Endothelial cell of hepatic sinusoid (primary cell): Measurements from ENCODE around the gene MICALL2.

Source experiments
- in situ Hi-C: cut with HindIII; loops from 2 replicates; pipeline ENCODE4 v1.10.0; 2017; ENCODE audit warnings: low sequenced_read_pairs

Gene MICALL2

GRCh38 chr7:1493571-1493970 lies 34.3 kb upstream of the MICALL2 start:
- in situ Hi-C loops: no loop called here

- in situ Hi-C loops: no loop called here
These were observed 33.9 kb upstream of the MICALL2 start for GRCh38 chr7:1493129-1493528.

- in situ Hi-C loops: no loop called here
These were observed 33.4 kb upstream of the MICALL2 start for GRCh38 chr7:1492640-1493039.

GRCh38 chr7:1492221-1492620 lies 33.0 kb upstream of the MICALL2 start:
- in situ Hi-C loops: no loop called here

- in situ Hi-C loops: no loop called here
These were observed 31.6 kb upstream of the MICALL2 start for GRCh38 chr7:1490837-1491236.

- in situ Hi-C loops: no loop called here
These were observed 30.1 kb upstream of the MICALL2 start for GRCh38 chr7:1489336-1489735.

GRCh38 chr7:1488016-1488415 lies 28.7 kb upstream of the MICALL2 start:
- in situ Hi-C loops: no loop called here

- in situ Hi-C loops: no loop called here
These were observed 28.2 kb upstream of the MICALL2 start for GRCh38 chr7:1487466-1487865.

- in situ Hi-C loops: no loop called here
These were observed 27.3 kb upstream of the MICALL2 start for GRCh38 chr7:1486571-1486970.

- in situ Hi-C loops: no loop called here
These were observed 25.9 kb upstream of the MICALL2 start for GRCh38 chr7:1485156-1485555.

GRCh38 chr7:1484569-1484968 lies 25.3 kb upstream of the MICALL2 start:
- in situ Hi-C loops: no loop called here

- in situ Hi-C loops: no loop called here
These were observed 24.6 kb upstream of the MICALL2 start for GRCh38 chr7:1483536-1484505.

GRCh38 chr7:1483079-1483478 lies 23.8 kb upstream of the MICALL2 start:
- in situ Hi-C loops: no loop called here

GRCh38 chr7:1481300-1481699 lies 22.0 kb upstream of the MICALL2 start:
- in situ Hi-C loops: no loop called here

GRCh38 chr7:1480670-1481069 lies 21.4 kb upstream of the MICALL2 start:
- in situ Hi-C loops: no loop called here

GRCh38 chr7:1479287-1479686 lies 20.0 kb upstream of the MICALL2 start:
- in situ Hi-C loops: no loop called here

GRCh38 chr7:1478480-1478879 lies 19.2 kb upstream of the MICALL2 start:
- in situ Hi-C loops: no loop called here

- in situ Hi-C loops: no loop called here
These were observed 17.6 kb upstream of the MICALL2 start for GRCh38 chr7:1476859-1477258.

GRCh38 chr7:1475991-1476390 lies 16.7 kb upstream of the MICALL2 start:
- in situ Hi-C loops: no loop called here

- in situ Hi-C loops: no loop called here
These were observed 16.1 kb upstream of the MICALL2 start for GRCh38 chr7:1475393-1475792.

- in situ Hi-C loops: no loop called here
These were observed 15.5 kb upstream of the MICALL2 start for GRCh38 chr7:1474736-1475135.

- in situ Hi-C loops: no loop called here
These were observed 14.7 kb upstream of the MICALL2 start for GRCh38 chr7:1473864-1474512.
